ENCODE measurements around the gene GPSM1. TPM values are rescaled to one million over a fixed set of nuclear protein-coding genes. Genes with fewer than 3 reads are reported as not detected.

Gene GPSM1
- total and polyA plus RNA-seq, 2 donors (not counting 1 experiment from before 2014, with no cell fraction given): 2.4 to 6.3 TPM

GRCh38 chr9:136299541-136299940, 27.8 kb upstream of the GPSM1 start:
- Mint-ChIP-seq H3K27me3 (no peaks in the 10 kb centered on the region), H3K27ac (no peak overlapping the region), H3K9me3 (ENCODE audit: insufficient read depth) (no peaks in the 10 kb centered on the region), H3K4me3 (no peak overlapping the region), H3K4me1 (peaks cover 4% of the 10 kb centered on the region)
- H3K27me3 ChIP-seq (replicated peaks in 1 of 4; ENCODE audit: control extremely low read depth in 1 of 4, control insufficient read depth in 3 of 4, insufficient read depth in 4 of 4, low read length in 3 of 4): no peaks in the 10 kb centered on the region
- no peaks in the 10 kb centered on the region for H4K20me1 ChIP-seq (ENCODE audit: control insufficient read depth, insufficient read depth, low read length, poor library complexity, severe bottlenecking)
- POLR2A ChIA-PET: no interaction called here
- H3K4me2 ChIP-seq (replicated peaks; ENCODE audit: low read depth, low read length, poor library complexity, severe bottlenecking): no peak overlapping the region
- DNase-seq (no peak), ATAC-seq (ENCODE audit: low read depth) (no peak)
- no peak overlapping the region for H3K4me3 ChIP-seq (ENCODE audit: control extremely low read depth in 1 of 5, extremely low read depth in 1 of 5, insufficient read depth in 1 of 5, low read depth in 2 of 5, low read length in 4 of 5)
- no peak overlapping the region for H2AFZ ChIP-seq (ENCODE audit: insufficient read depth, low read depth, low read length, poor library complexity, severe bottlenecking)
- H3K79me2 ChIP-seq (ENCODE audit: control insufficient read depth, insufficient read depth, low read length): no peaks in the 10 kb centered on the region
- H3K27ac ChIP-seq (ENCODE audit: low read length in 2 of 2): no peak overlapping the region
- H3K36me3 ChIP-seq (replicated peaks in 1 of 2; ENCODE audit: control extremely low read depth in 1 of 2, control insufficient read depth in 1 of 2, extremely low read depth in 1 of 2, insufficient read depth in 2 of 2, low read length in 1 of 2): no peaks in the 10 kb centered on the region
- CTCF ChIA-PET: no interaction called here
- peaks cover 0 to 5% of the 10 kb centered on the region in 2 donors for H3K4me1 ChIP-seq (ENCODE audit: control insufficient read depth in 2 of 2, insufficient read depth in 2 of 2, low read length in 2 of 2)
- no peak overlapping the region for H3K9ac ChIP-seq (ENCODE audit: low read length)
- TF ChIP-seq CTCF (IDR thresholded peaks at IDR 0.05) (no peak), EZH2 (IDR thresholded peaks at IDR 0.05; ENCODE audit: borderline replicate concordance, insufficient read depth, low read depth, low read length, poor library complexity, severe bottlenecking) (no peak)
- 26% methylated on average over 7 of the region's 7 CpGs for WGBS (ENCODE audit: insufficient coverage)
- no peaks in the 10 kb centered on the region for H3K9me3 ChIP-seq (ENCODE audit: control extremely low read depth in 1 of 3, control insufficient read depth in 2 of 3, insufficient read depth in 1 of 3, low read length in 2 of 3)
- intact Hi-C loops (cut with micrococcal nuclease): no loop called here

- no peak overlapping the region for H3K27ac Mint-ChIP-seq
- Histone ChIP-seq H3K36me3 (replicated peaks in 1 of 2; ENCODE audit: control extremely low read depth in 1 of 2, control insufficient read depth in 1 of 2, extremely low read depth in 1 of 2, insufficient read depth in 2 of 2, low read length in 1 of 2) (no peaks in the 10 kb centered on the region), H3K79me2 (ENCODE audit: control insufficient read depth, insufficient read depth, low read length) (no peaks in the 10 kb centered on the region), H3K4me2 (replicated peaks; ENCODE audit: low read depth, low read length, poor library complexity, severe bottlenecking) (no peak overlapping the region), H2AFZ (ENCODE audit: insufficient read depth, low read depth, low read length, poor library complexity, severe bottlenecking) (no peak overlapping the region), H3K4me1 (ENCODE audit: control insufficient read depth in 2 of 2, insufficient read depth in 2 of 2, low read length in 2 of 2) (peaks cover 0 to 5% of the 10 kb centered on the region in 2 donors), H3K27ac (ENCODE audit: low read length in 2 of 2) (no peak overlapping the region), H3K4me3 (ENCODE audit: control extremely low read depth in 1 of 5, extremely low read depth in 1 of 5, insufficient read depth in 1 of 5, low read depth in 2 of 5, low read length in 4 of 5) (no peak overlapping the region), H3K9me3 (ENCODE audit: control extremely low read depth in 1 of 3, control insufficient read depth in 2 of 3, insufficient read depth in 1 of 3, low read length in 2 of 3) (no peaks in the 10 kb centered on the region), H4K20me1 (ENCODE audit: control insufficient read depth, insufficient read depth, low read length, poor library complexity, severe bottlenecking) (no peaks in the 10 kb centered on the region), H3K27me3 (replicated peaks in 1 of 4; ENCODE audit: control extremely low read depth in 1 of 4, control insufficient read depth in 3 of 4, insufficient read depth in 4 of 4, low read length in 3 of 4) (no peaks in the 10 kb centered on the region), H3K9ac (ENCODE audit: low read length) (no peak overlapping the region)
- DNase-seq: no peak
- H3K27me3 Mint-ChIP-seq: no peaks in the 10 kb centered on the region
- CTCF ChIA-PET: no interaction called here
- WGBS (ENCODE audit: insufficient coverage): 92% methylated on average over 14 of the region's 14 CpGs
- POLR2A ChIA-PET: no interaction called here
- H3K9me3 Mint-ChIP-seq (ENCODE audit: insufficient read depth): no peaks in the 10 kb centered on the region
- no peak for ATAC-seq (ENCODE audit: low read depth)
- intact Hi-C loops (cut with micrococcal nuclease): no loop called here
- no peak for TF ChIP-seq EZH2 (IDR thresholded peaks at IDR 0.05; ENCODE audit: borderline replicate concordance, insufficient read depth, low read depth, low read length, poor library complexity, severe bottlenecking)
- H3K4me1 Mint-ChIP-seq: peaks cover 4% of the 10 kb centered on the region
- no peak overlapping the region for H3K4me3 Mint-ChIP-seq
Measured at GRCh38 chr9:136300016-136300545, 27.3 kb upstream of the GPSM1 start.

Measured in B cell (primary cell).